ENCODE measurements around the gene PKIB.
A peak's percentile ranks its signal among the peaks of the same experiment; 100 is the strongest.

DNA sequence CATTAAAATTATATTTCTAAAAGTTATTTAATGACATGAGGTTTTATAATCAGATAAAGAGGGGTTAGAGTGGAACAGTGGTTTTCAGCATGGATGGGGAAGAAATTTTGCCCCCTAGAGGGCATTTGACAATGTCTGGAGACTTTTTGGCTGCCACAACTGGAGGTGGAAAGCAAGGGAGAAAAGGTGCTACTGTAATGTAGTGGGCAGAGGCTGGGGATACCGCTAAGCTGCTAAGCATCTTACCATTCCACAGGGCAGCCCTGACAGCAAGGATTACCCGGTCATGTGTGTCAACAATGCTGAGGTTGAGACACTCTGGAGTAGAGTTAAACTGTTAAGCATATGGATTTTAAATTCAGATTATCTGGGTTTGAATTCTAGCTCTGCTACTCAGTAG is 116.4 kb downstream of the PKIB start:
- TF ChIP-seq, protein P1, sequence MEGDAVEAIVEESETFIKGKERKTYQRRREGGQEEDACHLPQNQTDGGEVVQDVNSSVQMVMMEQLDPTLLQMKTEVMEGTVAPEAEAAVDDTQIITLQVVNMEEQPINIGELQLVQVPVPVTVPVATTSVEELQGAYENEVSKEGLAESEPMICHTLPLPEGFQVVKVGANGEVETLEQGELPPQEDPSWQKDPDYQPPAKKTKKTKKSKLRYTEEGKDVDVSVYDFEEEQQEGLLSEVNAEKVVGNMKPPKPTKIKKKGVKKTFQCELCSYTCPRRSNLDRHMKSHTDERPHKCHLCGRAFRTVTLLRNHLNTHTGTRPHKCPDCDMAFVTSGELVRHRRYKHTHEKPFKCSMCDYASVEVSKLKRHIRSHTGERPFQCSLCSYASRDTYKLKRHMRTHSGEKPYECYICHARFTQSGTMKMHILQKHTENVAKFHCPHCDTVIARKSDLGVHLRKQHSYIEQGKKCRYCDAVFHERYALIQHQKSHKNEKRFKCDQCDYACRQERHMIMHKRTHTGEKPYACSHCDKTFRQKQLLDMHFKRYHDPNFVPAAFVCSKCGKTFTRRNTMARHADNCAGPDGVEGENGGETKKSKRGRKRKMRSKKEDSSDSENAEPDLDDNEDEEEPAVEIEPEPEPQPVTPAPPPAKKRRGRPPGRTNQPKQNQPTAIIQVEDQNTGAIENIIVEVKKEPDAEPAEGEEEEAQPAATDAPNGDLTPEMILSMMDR (IDR thresholded peaks at IDR 0.05): peak in 1 of 3 experiments; percentile 33
- TF ChIP-seq POLR2A (IDR thresholded peaks at IDR 0.05): no peak

All from testis (tissue), 2 donors.